Ishikawa (cell line): ENCODE measurements around the gene GTF2IRD1.

ENCODE experiments used
- REST ChIP-seq: IDR thresholded peaks from 2 replicates; pipeline ENCODE4 v1.6.1; 2012; ENCODE audit warnings: low read depth, mild to moderate bottlenecking
- TAF1 ChIP-seq: IDR thresholded peaks from 2 replicates; pipeline ENCODE4 v1.6.1; 2012; ENCODE audit warnings: low read depth, mild to moderate bottlenecking

- no peak for TF ChIP-seq TAF1
- no peak for TF ChIP-seq REST
Measured at GRCh38 chr7:74545921-74546320, 92.2 kb downstream of the GTF2IRD1 start.
